Stimulated activated CD8-positive, alpha-beta memory T cell treated with anti-CD3 and anti-CD28 coated beads, Interleukin-7, amount 100 ng/mL, for 48 hours (primary cell): ENCODE results near the gene ATF7IP.
A peak's percentile ranks its signal among the peaks of the same experiment; 100 is the strongest.
"Not testable (repeated sequence)": the region's sequence is repeated elsewhere in the genome, so short reads cannot be mapped to it uniquely, and the experiment has no call there.

ENCODE experiments used
- DNase-seq, 2 donors: peaks; one replicate each; pipeline ENCODE4 v3.0.0-alpha.2; 2020; ENCODE audit warnings: low read depth in 1 of 2; ENCODE audit errors: extremely low read depth in 1 of 2

Gene ATF7IP, protein sequence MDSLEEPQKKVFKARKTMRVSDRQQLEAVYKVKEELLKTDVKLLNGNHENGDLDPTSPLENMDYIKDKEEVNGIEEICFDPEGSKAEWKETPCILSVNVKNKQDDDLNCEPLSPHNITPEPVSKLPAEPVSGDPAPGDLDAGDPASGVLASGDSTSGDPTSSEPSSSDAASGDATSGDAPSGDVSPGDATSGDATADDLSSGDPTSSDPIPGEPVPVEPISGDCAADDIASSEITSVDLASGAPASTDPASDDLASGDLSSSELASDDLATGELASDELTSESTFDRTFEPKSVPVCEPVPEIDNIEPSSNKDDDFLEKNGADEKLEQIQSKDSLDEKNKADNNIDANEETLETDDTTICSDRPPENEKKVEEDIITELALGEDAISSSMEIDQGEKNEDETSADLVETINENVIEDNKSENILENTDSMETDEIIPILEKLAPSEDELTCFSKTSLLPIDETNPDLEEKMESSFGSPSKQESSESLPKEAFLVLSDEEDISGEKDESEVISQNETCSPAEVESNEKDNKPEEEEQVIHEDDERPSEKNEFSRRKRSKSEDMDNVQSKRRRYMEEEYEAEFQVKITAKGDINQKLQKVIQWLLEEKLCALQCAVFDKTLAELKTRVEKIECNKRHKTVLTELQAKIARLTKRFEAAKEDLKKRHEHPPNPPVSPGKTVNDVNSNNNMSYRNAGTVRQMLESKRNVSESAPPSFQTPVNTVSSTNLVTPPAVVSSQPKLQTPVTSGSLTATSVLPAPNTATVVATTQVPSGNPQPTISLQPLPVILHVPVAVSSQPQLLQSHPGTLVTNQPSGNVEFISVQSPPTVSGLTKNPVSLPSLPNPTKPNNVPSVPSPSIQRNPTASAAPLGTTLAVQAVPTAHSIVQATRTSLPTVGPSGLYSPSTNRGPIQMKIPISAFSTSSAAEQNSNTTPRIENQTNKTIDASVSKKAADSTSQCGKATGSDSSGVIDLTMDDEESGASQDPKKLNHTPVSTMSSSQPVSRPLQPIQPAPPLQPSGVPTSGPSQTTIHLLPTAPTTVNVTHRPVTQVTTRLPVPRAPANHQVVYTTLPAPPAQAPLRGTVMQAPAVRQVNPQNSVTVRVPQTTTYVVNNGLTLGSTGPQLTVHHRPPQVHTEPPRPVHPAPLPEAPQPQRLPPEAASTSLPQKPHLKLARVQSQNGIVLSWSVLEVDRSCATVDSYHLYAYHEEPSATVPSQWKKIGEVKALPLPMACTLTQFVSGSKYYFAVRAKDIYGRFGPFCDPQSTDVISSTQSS

GRCh38 chr12:14365294-14366208 lies at the start of gene ATF7IP:
Gene ATF7IP, plus strand, starts transcription at chr12:14365682. Its CDS starts 58,234 bp downstream, at chr12:14423916.
- DNase-seq, result peak; percentile 89 to 92

DNA sequence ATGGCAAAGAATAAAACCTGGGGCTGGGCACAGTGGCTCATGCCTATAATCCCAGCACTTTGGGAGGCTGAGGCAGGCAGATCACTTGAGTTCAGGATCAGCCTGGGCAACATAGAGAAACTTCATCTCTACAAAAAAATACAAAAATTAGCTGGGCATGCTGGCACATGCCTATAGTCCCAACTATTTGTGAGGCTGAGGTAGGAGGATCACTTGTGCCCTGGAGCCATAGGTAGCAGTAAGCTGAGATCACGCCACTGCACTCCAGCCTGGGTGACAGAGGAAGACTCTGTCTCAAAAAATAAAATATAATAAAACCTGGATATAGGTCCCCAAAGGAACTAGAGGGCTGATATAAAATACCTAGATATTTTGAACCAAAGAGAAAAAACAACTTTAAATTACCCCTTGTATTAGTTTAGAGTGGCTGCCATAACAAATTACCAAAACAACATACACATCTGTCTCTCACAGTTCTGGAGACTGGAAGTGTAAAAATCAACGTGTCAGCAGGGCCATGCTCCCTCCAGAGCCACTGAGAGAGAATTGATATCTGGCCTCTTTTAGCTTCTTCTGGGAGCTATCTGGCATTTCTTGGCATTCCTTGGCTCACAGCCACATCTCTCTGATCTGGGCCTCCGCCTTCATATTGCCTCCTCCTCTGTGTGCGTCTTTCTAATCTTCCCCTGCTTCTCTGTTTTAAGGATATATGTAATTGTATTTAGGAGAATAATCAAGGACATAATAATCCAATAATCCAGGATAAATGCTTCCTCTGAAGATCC lies 47.9 kb upstream of the ATF7IP start:
- no peak for DNase-seq

DNA sequence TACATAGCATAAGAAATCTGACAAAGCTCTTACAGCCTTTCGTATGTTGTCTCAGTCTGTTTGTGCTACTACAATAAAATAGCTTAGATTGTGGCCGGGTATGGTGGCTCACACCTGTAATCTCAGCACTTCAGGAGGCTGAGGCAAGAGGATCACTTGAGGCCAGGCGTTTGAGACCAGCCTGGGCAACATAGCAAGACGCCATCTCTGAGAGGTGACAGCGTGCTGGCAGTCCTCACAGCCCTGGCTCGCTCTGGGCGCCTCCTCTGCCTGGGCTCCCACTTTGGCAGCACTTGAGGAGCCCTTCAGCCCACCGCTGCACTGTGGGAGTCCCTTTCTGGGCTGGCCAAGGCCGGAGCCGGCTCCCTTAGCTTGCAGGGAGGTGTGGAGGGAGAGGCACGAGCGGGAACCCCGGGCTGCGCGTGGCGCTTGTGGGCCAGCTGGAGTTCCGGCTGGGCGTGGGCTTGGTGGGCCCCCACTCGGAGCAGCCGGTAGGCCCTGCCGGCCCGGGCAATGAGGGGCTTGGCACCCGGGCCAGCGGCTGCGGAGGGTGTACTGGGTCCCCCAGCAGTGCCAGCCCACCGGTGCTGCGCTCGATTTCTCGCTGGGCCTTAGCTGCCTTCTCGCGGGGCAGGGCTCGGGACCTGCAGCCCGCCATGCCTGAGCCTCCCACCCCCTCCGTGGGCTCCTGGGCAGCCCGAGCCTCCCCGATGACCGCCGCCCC lies 45.6 kb upstream of the ATF7IP start:
- DNase-seq, result not testable (repeated sequence)

GRCh38 chr12:14322403-14322802 lies 43.1 kb upstream of the ATF7IP start:
- DNase-seq, result no peak

GRCh38 chr12:14325716-14326343 lies 39.7 kb upstream of the ATF7IP start:
- no peak for DNase-seq

GRCh38 chr12:14326699-14327098 lies 38.8 kb upstream of the ATF7IP start:
- DNase-seq, result no peak

DNA sequence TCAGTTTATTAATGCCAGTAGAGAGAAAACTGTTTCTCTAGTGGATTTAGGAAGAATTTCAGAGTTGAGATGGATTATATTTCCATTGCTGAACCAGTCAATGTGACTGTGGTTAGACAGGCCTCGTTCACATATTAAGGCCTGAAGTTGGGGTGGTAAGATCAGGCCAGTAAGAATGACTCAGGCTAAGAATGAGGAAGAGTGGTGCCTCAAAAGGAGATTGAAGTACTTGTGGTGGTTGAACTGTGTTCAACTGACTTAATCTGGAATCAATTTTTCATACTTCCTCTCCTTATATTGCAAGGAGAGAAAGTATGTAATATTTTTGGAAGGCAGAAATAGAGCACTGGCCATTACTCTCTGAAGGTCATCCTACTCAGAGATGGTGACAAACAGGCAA lies 37.8 kb upstream of the ATF7IP start:
- DNase-seq, result no peak

DNA sequence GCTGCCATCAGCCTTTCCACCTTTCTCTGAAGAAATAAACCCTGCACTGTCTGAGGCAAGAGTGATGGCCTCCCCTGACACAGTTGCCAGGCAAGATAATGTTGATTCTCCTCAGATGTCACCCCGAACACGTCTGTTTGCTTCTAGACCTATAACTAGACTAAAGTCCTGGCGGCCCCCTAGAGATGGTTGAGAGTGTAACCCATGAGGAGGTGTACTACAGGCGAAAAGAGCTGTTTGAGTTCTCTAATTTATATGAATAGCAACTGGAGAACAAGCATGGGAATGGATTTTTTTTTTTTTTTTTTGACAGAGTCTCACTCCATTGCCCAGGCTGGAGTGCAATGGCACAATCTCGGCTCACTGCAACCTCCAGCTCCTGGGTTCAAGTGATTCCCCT lies 33.0 kb upstream of the ATF7IP start:
- no peak for DNase-seq

- no peak for DNase-seq
These were observed 25.1 kb upstream of the ATF7IP start for GRCh38 chr12:14340371-14340770.

DNA sequence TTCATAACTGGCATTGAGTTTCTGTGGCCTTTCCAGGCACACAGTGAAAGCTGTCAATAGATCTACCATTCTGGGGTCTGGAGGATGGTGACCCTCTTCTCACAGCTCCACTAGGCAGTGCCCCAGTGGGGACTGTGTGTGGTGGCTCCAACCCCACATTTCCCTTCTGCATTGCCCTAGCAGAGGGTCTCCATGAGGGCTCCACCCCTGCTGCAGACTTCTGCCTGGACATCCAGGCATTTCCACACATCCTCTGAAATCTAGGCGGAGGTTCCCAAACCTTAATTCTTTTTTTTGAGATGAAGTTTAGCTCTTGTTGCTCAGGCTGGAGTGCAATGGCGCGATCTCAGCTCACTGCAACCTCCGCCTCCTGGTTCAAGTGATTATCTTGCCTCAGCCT lies 14.0 kb upstream of the ATF7IP start:
- not testable (repeated sequence) for DNase-seq

DNA sequence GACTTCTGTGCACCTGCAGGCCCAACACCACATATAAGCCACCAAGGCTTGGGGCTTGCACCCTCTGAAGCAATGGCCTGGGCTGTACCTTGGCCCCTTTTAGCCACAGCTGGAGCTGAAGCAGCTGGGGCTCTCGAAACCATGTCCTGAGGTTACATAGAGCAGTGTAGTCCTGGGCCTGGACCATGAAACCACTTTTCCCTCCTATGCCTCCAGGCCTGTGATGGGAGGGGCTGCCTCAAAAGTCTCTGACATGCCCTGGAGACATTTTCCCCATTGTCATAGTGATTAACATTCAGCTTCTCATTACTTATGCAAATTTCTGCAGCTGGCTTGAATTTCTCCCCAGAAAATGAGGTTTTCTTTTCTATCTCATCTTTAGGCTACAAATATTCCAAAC lies 13.4 kb upstream of the ATF7IP start:
- DNase-seq, result not testable (repeated sequence)

GRCh38 chr12:14354665-14355064 lies 10.8 kb upstream of the ATF7IP start:
- not testable (repeated sequence) for DNase-seq

GRCh38 chr12:14356147-14356546 lies 9.3 kb upstream of the ATF7IP start:
- no peak for DNase-seq

- no peak for DNase-seq
These were observed 8.0 kb upstream of the ATF7IP start for GRCh38 chr12:14357486-14357885.

DNA sequence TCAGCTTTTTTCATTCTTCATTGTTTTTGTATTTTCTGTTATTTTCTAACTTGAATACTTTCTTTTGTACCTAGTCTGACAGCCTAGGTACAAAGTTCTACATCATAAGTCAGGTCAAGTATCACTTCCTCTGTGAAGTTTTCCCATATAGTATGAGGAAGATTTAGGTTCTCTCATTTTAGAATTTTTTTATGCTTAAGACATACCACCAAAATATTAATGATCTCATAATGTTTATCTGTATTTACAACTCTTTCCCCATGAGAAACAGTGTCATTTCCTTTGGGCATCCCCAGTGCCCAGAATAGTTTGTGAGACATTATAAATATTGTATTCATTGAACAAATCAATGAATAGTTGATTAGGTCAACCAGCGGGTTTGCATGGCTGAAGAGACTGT lies 3.1 kb upstream of the ATF7IP start:
- no peak for DNase-seq

GRCh38 chr12:14364583-14365271 lies 755 bp upstream of the ATF7IP start:
- no peak for DNase-seq

DNA sequence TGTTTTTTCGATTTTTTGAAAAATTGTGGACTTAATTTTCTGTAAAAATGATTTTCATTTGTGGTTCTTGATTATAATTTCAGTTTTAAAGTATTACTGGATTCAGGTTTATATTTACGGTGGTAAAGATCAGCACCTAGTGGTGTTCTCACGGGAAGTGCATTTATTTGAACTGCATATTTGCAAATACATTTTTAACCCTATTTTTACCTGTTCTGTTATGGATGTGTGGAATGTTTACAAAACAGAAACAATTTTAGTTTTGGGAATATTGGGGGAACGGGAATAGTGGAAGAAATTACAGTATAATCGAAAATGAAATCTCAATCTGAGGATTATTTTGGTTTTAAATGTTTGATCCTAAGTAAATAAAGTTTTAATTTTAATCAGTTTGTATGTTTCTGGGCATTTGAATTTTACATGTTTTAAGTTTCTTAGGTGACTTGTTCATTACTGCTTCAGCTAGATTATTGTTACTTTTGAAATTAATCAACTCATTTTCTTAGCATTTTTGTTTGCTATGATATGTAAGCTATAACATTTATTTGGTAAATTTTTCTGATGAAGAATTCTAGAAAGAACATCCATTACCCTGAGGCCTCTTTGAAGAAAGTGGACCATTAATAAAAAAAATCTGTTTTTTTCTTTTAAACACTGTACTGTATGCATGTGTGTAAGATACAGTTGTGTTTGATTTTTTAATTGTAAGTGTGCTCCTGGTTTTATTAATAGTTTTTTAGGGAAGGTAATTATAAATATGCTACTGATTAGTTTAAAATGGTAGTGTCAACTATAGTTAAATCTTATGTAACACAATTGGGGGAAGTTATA lies 942 bp downstream of the ATF7IP start:
- DNase-seq, result no peak
